K562 (cell line): Measurements from ENCODE around the gene TMPRSS6. TPM values are rescaled to one million over a fixed set of nuclear protein-coding genes. Genes with fewer than 3 reads are reported as not detected.
A peak's percentile ranks its signal among the peaks of the same experiment; 100 is the strongest.

Experiments
- CBFA2T2 ChIP-seq: fragments of 450-650 bp; conservative IDR thresholded peaks from 2 replicates; pipeline ENCODE4 v1.6.1; 2017; ENCODE audit warnings: mild to moderate bottlenecking
- CC2D1A ChIP-seq: fragments of 450-650 bp; IDR thresholded peaks from 2 replicates; pipeline ENCODE4 v1.6.1; 2017; ENCODE audit warnings: mild to moderate bottlenecking
- CTBP1 ChIP-seq: fragments of 450-650 bp; IDR thresholded peaks from 2 replicates; pipeline ENCODE4 v1.6.1; 2016; ENCODE audit warnings: borderline replicate concordance
- ELF1 ChIP-seq: fragments of 200-800 bp; sonication (Bioruptor generic); IDR thresholded peaks from 2 replicates; pipeline ENCODE4 v1.6.1; 2016; ENCODE audit warnings: missing genetic modification characterization, missing compliant biosample characterization
- FOXP1 ChIP-seq: sonication (generic); formaldehyde crosslinking; IDR thresholded peaks from 2 replicates; pipeline ENCODE4 v1.8.0; 2022; ENCODE audit warnings: mild to moderate bottlenecking, missing genetic modification reagents
- L3MBTL2 ChIP-seq: fragments of 450-650 bp; IDR thresholded peaks from 2 replicates; pipeline ENCODE4 v1.6.1; 2016; ENCODE audit warnings: mild to moderate bottlenecking, moderate library complexity
- MAZ ChIP-seq, 2 experiments: fragments of 450-650 bp in 1 of 2; sonication (generic) in 1 of 2; formaldehyde crosslinking; IDR thresholded peaks in 1 of 2; conservative IDR thresholded peaks in 1 of 2; 2 replicates each; pipeline versions ENCODE4 v1.4.0 to v1.5.0; 2020; ENCODE audit warnings: mild to moderate bottlenecking in 1 of 2, missing genetic modification reagents in 1 of 2
- NFATC3 ChIP-seq: fragments of 450-650 bp; IDR thresholded peaks from 2 replicates; pipeline ENCODE4 v1.6.1; 2017; ENCODE audit warnings: mild to moderate bottlenecking
- NRF1 ChIP-seq, 2 experiments: fragments of 450-650 bp; IDR thresholded peaks in 1 of 2; conservative IDR thresholded peaks in 1 of 2; 2 replicates each; pipeline ENCODE4 v1.6.1; 2014; ENCODE audit warnings: mild to moderate bottlenecking in 2 of 2
- PHF20 ChIP-seq: fragments of 450-650 bp; IDR thresholded peaks from 2 replicates; pipeline ENCODE4 v1.6.1; 2018; ENCODE audit not compliant: partially characterized antibody
- POLR2H ChIP-seq: IDR thresholded peaks from 2 replicates; pipeline ENCODE4 v1.6.1; 2016; ENCODE audit warnings: missing genetic modification characterization, low read depth, mild to moderate bottlenecking, control low read depth, missing compliant biosample characterization, moderate library complexity
- POU5F1 ChIP-seq: fragments of 150-350 bp; IDR thresholded peaks from 2 replicates; pipeline ENCODE4 v1.6.1; 2014; ENCODE audit warnings: borderline replicate concordance, low read length, low read depth, mild to moderate bottlenecking; ENCODE audit not compliant: partially characterized antibody
- SAP30 ChIP-seq: fragments of 200-600 bp; sonication (generic); IDR thresholded peaks from 2 replicates; pipeline ENCODE4 v1.6.1; 2012; ENCODE audit warnings: borderline replicate concordance, low read depth, mild to moderate bottlenecking, moderate library complexity, low read length, control low read depth, inconsistent platforms; ENCODE audit not compliant: insufficient read depth, poor library complexity, severe bottlenecking
- TRIM28 ChIP-seq: fragments of 450-650 bp; IDR thresholded peaks from 2 replicates; pipeline ENCODE4 v1.6.1; 2017
- ZFP1 ChIP-seq: fragments of 450-650 bp; formaldehyde crosslinking; IDR thresholded peaks from 2 replicates; pipeline ENCODE4 v1.4.0; 2020; ENCODE audit warnings: mild to moderate bottlenecking, mixed read lengths
- ZKSCAN3 ChIP-seq: fragments of 250-450 bp; sonication (Bioruptor Pico); IDR thresholded peaks from 2 replicates; pipeline ENCODE4 v1.4.0; 2020
- polyA plus RNA-seq, 8 experiments: library from polyadenylated mRNA; depleted of rRNA in 4 of 8; stranded (reverse) in 5 of 8; unstranded in 3 of 8; fragments of >200 nt; fragmentation: Nextera tagmentation in 2 of 8; fragmentation: Illumina TruSeq in 1 of 8; extraction: Ambion mirVana in 2 of 8; extraction: Trizol in 1 of 8; gene quantifications; 2 replicates each; pipeline versions ENCODE4 v1.2.1 to v1.2.3, GENCODE V29; 2011 to 2014; ENCODE audit warnings: inconsistent platforms in 1 of 8, missing spikeins in 1 of 8
- total RNA-seq, 7 experiments: library from RNA; depleted of rRNA in 6 of 7; stranded (reverse); fragments of >200 nt in 6 of 7; fragmentation: Illumina TruSeq in 2 of 7; extraction: Trizol in 2 of 7; gene quantifications; 2 replicates each; pipeline versions ENCODE4 v1.2.1 to v1.2.3, GENCODE V29; 2011 to 2021; ENCODE audit warnings: low replicate concordance in 1 of 7
- TF ChIP-seq, protein P1 (sequence below): fragments of 450-650 bp; IDR thresholded peaks from 2 replicates; pipeline ENCODE4 v1.6.1; 2018; ENCODE audit not compliant: partially characterized antibody
- TF ChIP-seq, protein P2 (sequence below): sonication (generic); IDR thresholded peaks from 2 replicates; pipeline ENCODE4 v1.6.1; 2016
- TF ChIP-seq, protein P3 (sequence below): IDR thresholded peaks from 3 replicates; pipeline ENCODE4 v1.6.1; 2011; ENCODE audit warnings: borderline replicate concordance, mild to moderate bottlenecking; ENCODE audit not compliant: insufficient read length, insufficient read depth

Gene TMPRSS6
- total and polyA plus RNA-seq, 9 of the 15 experiments (the other 6 are each of a cell fraction or from before 2014, with no cell fraction given): 0.03 TPM; not detected in 8

DNA sequence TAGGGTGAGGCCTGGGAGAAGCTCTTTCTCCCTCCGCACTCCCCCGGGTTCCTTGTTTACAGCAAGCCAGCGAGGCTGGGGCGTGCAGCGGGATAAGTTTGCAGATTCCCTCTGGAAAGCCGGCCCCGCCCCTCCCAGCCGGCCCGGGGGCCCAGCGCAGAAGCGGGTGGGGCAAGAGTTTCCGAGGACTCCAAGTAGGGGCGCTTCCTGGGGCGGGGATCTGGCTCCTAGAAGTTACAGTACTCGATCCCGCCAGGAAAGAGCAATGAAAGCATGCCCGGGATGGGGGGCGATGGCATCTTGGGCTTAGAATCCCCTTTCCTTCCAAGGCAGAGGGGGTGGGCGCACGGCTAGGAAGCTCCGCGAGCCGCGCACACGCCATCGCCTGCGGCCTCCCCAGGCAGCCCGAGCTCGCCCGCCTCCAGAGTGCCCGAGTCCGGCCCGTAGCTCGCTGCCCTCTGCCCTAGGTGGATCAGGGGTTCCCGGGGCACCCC lies 90.7 kb downstream of the TMPRSS6 start (continued):
- TF ChIP-seq, protein P1, sequence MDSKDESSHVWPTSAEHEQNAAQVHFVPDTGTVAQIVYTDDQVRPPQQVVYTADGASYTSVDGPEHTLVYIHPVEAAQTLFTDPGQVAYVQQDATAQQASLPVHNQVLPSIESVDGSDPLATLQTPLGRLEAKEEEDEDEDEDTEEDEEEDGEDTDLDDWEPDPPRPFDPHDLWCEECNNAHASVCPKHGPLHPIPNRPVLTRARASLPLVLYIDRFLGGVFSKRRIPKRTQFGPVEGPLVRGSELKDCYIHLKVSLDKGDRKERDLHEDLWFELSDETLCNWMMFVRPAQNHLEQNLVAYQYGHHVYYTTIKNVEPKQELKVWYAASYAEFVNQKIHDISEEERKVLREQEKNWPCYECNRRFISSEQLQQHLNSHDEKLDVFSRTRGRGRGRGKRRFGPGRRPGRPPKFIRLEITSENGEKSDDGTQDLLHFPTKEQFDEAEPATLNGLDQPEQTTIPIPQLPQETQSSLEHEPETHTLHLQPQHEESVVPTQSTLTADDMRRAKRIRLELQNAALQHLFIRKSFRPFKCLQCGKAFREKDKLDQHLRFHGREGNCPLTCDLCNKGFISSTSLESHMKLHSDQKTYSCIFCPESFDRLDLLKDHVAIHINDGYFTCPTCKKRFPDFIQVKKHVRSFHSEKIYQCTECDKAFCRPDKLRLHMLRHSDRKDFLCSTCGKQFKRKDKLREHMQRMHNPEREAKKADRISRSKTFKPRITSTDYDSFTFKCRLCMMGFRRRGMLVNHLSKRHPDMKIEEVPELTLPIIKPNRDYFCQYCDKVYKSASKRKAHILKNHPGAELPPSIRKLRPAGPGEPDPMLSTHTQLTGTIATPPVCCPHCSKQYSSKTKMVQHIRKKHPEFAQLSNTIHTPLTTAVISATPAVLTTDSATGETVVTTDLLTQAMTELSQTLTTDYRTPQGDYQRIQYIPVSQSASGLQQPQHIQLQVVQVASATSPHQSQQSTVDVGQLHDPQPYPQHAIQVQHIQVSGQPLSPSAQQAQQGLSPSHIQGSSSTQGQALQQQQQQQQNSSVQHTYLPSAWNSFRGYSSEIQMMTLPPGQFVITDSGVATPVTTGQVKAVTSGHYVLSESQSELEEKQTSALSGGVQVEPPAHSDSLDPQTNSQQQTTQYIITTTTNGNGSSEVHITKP: peak; percentile 13
- TF ChIP-seq, protein P2, sequence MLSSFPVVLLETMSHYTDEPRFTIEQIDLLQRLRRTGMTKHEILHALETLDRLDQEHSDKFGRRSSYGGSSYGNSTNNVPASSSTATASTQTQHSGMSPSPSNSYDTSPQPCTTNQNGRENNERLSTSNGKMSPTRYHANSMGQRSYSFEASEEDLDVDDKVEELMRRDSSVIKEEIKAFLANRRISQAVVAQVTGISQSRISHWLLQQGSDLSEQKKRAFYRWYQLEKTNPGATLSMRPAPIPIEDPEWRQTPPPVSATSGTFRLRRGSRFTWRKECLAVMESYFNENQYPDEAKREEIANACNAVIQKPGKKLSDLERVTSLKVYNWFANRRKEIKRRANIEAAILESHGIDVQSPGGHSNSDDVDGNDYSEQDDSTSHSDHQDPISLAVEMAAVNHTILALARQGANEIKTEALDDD: no peak
- TF ChIP-seq L3MBTL2: 0 out of 2 replicates have a peak, but pooled peaks have one; percentile 36
- TF ChIP-seq POU5F1: no peak
- TF ChIP-seq, protein P3, sequence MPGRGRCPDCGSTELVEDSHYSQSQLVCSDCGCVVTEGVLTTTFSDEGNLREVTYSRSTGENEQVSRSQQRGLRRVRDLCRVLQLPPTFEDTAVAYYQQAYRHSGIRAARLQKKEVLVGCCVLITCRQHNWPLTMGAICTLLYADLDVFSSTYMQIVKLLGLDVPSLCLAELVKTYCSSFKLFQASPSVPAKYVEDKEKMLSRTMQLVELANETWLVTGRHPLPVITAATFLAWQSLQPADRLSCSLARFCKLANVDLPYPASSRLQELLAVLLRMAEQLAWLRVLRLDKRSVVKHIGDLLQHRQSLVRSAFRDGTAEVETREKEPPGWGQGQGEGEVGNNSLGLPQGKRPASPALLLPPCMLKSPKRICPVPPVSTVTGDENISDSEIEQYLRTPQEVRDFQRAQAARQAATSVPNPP: no peak
- no peak for TF ChIP-seq TRIM28
- TF ChIP-seq POLR2H (tag): no peak
- TF ChIP-seq MAZ (CRISPR knock-in tag; conservative IDR thresholded peaks at IDR 0.05 in 1 of 2, IDR thresholded peaks at IDR 0.05 in 1 of 2): peak; percentile 28 to 57; a peak in 3 of 4 replicates
- TF ChIP-seq NRF1 (conservative IDR thresholded peaks at IDR 0.05 in 1 of 2, IDR thresholded peaks at IDR 0.05 in 1 of 2): peak; percentile 55 to 60
- no peak for TF ChIP-seq NFATC3
- TF ChIP-seq FOXP1 (CRISPR knock-in tag): no peak
- peak; percentile 26 for TF ChIP-seq PHF20
- TF ChIP-seq SAP30: peak; percentile 61
- TF ChIP-seq ELF1 (tag): no peak
- no peak for TF ChIP-seq CBFA2T2
- no peak for TF ChIP-seq ZKSCAN3
- no peak for TF ChIP-seq ZFP1 (CRISPR knock-in tag)
- TF ChIP-seq CTBP1: peak; percentile 64; the same call in 1 of the 2 replicates
- TF ChIP-seq CC2D1A: no peak
- TF ChIP-seq, all 486 proteins: peak for 14
